ENCODE measurements around the gene PSRC1.
"Not testable (repeated sequence)": the region's sequence is repeated elsewhere in the genome, so short reads cannot be mapped to it uniquely, and the experiment has no call there.

PSRC1 gene

GRCh38 chr1:109295712-109296415 lies 12.9 kb upstream of the PSRC1 start:
- no peak for DNase-seq

- no peak for DNase-seq
These were observed 11.5 kb upstream of the PSRC1 start for GRCh38 chr1:109294481-109294880.

- DNase-seq, result no peak
These were observed 10.1 kb upstream of the PSRC1 start for GRCh38 chr1:109293026-109293425.

GRCh38 chr1:109292364-109292763 lies 9.4 kb upstream of the PSRC1 start:
- no peak for DNase-seq

GRCh38 chr1:109290998-109291397 lies 8.1 kb upstream of the PSRC1 start:
- DNase-seq, result no peak

- DNase-seq, result no peak
These were observed 7.2 kb upstream of the PSRC1 start for GRCh38 chr1:109290137-109290536.

GRCh38 chr1:109286762-109287161 lies 3.8 kb upstream of the PSRC1 start:
- not testable (repeated sequence) for DNase-seq

- DNase-seq, result peak in 1 of 5 experiments; percentile 81
These were observed 1.0 kb upstream of the PSRC1 start for GRCh38 chr1:109283748-109284600.

GRCh38 chr1:109282497-109282951 lies 421 bp downstream of the PSRC1 start:
- DNase-seq, result no peak

- DNase-seq, result no peak
These were observed 1.1 kb downstream of the PSRC1 start for GRCh38 chr1:109281680-109282496.

GRCh38 chr1:109280862-109281261 lies 2.1 kb downstream of the PSRC1 start:
- no peak for DNase-seq

- no peak for DNase-seq
These were observed 3.2 kb downstream of the PSRC1 start for GRCh38 chr1:109279615-109280278.

GRCh38 chr1:109277434-109278204 lies 5.3 kb downstream of the PSRC1 start:
- peak in 4 of 5 experiments; percentile 28 to 66 (median 52) for DNase-seq

- DNase-seq, result no peak
These were observed 7.1 kb downstream of the PSRC1 start for GRCh38 chr1:109275706-109276345.

- no peak for DNase-seq
These were observed 8.1 kb downstream of the PSRC1 start for GRCh38 chr1:109274533-109275476.

- DNase-seq, result no peak
These were observed 9.2 kb downstream of the PSRC1 start for GRCh38 chr1:109273570-109274288.

GRCh38 chr1:109272831-109273547 lies 10.0 kb downstream of the PSRC1 start:
- DNase-seq, result no peak

GRCh38 chr1:109272021-109272799 lies 10.7 kb downstream of the PSRC1 start:
- DNase-seq, result no peak
